ENCODE results near the gene SCYGR1. TPM values are rescaled to one million over a fixed set of nuclear protein-coding genes. Genes with fewer than 3 reads are reported as not detected.
"Not testable (repeated sequence)": the region's sequence is repeated elsewhere in the genome, so short reads cannot be mapped to it uniquely, and the experiment has no call there.

The SCYGR1 gene, protein sequence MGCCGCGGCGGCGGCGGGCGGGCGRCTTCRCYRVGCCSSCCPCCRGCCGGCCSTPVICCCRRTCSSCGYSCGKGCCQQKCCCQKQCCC
- not detected for total RNA-seq

DNA sequence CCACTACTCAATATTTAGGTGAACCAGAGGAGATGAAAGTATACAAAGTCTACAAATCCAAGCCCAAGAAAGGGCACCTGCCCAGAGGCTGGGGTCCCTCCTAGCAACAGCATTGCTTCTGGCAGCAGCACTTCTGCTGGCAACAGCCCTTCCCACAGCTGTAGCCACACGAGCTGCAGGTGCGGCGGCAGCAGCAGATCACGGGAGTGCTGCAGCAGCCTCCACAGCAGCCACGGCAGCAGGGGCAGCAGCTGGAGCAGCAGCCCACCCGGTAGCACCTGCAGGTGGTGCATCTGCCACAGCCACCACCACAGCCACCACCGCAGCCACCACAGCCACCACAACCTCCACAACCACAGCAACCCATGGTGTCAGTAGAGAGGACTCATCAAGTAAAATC lies at the start of gene SCYGR1:
SCYGR1 (minus strand) TSS at position 367 of the 400 bp plus-strand sequence; CDS start at position 367, 0 bp downstream.
- H3K27me3 ChIP-seq (ENCODE audit: insufficient read depth, low read length); H3K4me3 ChIP-seq (ENCODE audit: low read length): not testable (repeated sequence)

DNA sequence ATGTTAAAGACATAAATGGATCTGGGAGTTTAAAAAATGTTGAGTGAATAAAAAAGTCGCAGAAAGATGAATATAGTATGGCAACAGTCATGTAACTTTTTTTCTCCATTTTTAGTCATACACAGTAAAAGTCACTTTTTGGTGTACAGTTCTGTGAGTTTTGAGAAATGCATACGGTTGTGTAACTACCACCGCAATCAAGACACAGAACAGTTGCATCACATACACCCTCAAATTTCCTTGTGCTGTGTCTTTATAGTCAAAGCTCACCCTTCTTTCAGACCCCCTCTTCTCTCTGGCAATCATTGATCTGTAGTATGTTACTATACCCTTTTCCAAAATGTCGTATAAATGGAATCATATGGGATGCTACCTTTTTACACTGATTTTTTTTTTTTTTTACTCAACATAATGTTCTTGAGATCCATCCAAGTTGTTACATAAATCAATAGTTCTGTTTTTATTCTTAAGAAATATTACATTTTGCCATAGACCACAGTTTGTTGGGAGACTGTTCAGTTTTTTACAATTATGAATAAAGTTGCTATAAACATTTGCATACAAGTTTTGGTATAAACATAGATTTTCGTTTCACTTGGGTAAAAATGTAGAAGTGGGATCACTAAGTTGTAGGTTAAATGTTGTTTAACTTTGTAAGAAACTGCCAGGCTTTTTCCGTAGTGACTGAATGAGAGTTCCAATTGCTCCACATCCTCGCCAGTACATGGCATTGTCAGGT lies 48.9 kb upstream of the SCYGR1 start:
- no peak overlapping the region for H3K4me3 ChIP-seq (ENCODE audit: low read length)

More for the DNA sequence above, at the start of gene SCYGR1:
- H3K4me1 ChIP-seq (ENCODE audit: insufficient read depth, low read length) = peaks cover 20% of the 10 kb centered on the region
- not testable (repeated sequence) for H3K9me3 ChIP-seq (ENCODE audit: low read depth, low read length)

GRCh38 chr2:227433171-227433570 lies 45.4 kb upstream of the SCYGR1 start:
- peaks cover 4% of the 10 kb centered on the region for H3K9me3 ChIP-seq (ENCODE audit: low read depth, low read length)
- H3K4me3 ChIP-seq (ENCODE audit: low read length) = no peak overlapping the region
- H3K27me3 ChIP-seq (ENCODE audit: insufficient read depth, low read length) = no peaks in the 10 kb centered on the region
- peaks cover 27% of the 10 kb centered on the region for H3K4me1 ChIP-seq (ENCODE audit: insufficient read depth, low read length)

More for the DNA sequence above, 48.9 kb upstream of the SCYGR1 start:
- Histone ChIP-seq H3K27me3 (ENCODE audit: insufficient read depth, low read length) (no peaks in the 10 kb centered on the region), H3K9me3 (ENCODE audit: low read depth, low read length) (peaks cover 4% of the 10 kb centered on the region), H3K4me1 (ENCODE audit: insufficient read depth, low read length) (peaks cover 16% of the 10 kb centered on the region)

DNA sequence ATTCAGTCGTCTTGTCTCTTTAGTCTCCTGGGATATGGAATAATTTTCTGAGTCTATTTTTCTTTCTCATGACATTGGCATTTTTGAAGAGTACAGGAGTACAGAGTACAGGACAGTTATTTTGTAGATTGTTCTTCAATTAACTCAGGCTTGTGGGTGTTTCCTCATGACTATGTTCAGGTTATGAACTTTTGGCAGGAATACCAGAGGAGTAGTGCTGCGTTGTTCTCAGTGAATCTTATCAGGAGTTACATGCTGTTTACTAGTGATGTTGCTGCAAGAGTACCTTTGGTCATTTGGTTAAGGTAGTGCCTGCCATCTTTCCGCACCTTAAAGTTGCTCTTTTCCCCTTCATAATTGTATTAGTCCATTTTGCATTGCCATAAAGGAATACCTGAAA lies 42.9 kb upstream of the SCYGR1 start:
- peaks cover 4% of the 10 kb centered on the region for H3K9me3 ChIP-seq (ENCODE audit: low read depth, low read length)
- H3K27me3 ChIP-seq (ENCODE audit: insufficient read depth, low read length) = no peaks in the 10 kb centered on the region
- H3K4me1 ChIP-seq (ENCODE audit: insufficient read depth, low read length) = peaks cover 15% of the 10 kb centered on the region
- H3K4me3 ChIP-seq (ENCODE audit: low read length) = no peak overlapping the region

DNA sequence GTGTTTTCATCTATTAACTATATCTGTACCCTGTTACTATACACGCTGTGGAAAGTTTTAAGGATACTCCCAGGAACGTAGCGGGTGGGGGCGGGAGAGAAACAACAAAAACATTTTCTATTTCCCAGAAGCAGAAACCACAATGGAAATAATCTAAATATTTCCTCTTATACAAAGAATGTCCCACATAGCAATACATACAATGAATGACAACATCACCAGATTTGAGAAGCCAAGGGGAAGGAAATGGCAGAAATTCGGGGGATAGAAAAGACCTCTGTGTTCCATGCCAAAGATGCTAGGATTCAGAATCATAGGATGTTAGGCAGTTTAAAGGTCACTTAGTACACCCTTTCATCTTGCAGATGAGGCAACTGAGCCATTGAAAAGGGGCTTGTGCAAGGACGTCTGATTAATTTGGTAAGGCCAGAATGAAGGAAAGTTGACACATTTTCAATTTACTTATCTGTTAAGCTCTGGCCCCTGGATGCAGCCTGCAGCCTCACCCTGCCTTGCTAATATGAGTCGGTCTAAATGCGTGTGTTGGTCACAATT lies 41.1 kb upstream of the SCYGR1 start:
- H3K4me3 ChIP-seq (ENCODE audit: low read length) = no peak overlapping the region
- H3K9me3 ChIP-seq (ENCODE audit: low read depth, low read length) = peaks cover 4% of the 10 kb centered on the region
- no peaks in the 10 kb centered on the region for H3K27me3 ChIP-seq (ENCODE audit: insufficient read depth, low read length)
- H3K4me1 ChIP-seq (ENCODE audit: insufficient read depth, low read length) = peaks cover 11% of the 10 kb centered on the region

GRCh38 chr2:227423656-227424499 lies 36.1 kb upstream of the SCYGR1 start:
- Histone ChIP-seq H3K4me3 (ENCODE audit: low read length) (no peak overlapping the region), H3K27me3 (ENCODE audit: insufficient read depth, low read length) (no peaks in the 10 kb centered on the region), H3K4me1 (ENCODE audit: insufficient read depth, low read length) (no peaks in the 10 kb centered on the region), H3K9me3 (ENCODE audit: low read depth, low read length) (no peaks in the 10 kb centered on the region)

- H3K9me3 ChIP-seq (ENCODE audit: low read depth, low read length) = no peaks in the 10 kb centered on the region
- no peak overlapping the region for H3K4me3 ChIP-seq (ENCODE audit: low read length)
- no peaks in the 10 kb centered on the region for H3K27me3 ChIP-seq (ENCODE audit: insufficient read depth, low read length)
- H3K4me1 ChIP-seq (ENCODE audit: insufficient read depth, low read length) = peaks cover 26% of the 10 kb centered on the region
These were observed 32.6 kb upstream of the SCYGR1 start for GRCh38 chr2:227420087-227421052.

DNA sequence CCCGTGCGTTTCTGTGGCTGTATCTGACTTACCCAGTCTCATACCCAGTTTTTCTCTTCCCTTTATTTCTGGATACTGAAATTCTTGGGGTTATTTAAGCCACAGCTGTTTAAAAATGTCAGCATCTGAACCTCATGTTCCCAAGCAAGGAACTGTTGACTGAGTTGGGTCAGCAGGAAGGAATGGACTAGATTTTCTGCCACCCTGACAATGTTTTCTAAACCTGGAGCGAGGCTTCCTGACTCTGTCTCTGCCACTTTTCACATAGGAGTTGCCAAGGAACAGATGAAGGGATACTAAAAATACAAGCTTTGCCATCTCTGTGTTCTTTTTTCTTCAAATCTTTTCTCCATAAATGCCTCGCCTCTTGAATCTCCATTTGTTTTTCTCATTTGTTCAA lies 29.0 kb upstream of the SCYGR1 start:
- Histone ChIP-seq H3K4me3 (ENCODE audit: low read length) (no peak overlapping the region), H3K4me1 (ENCODE audit: insufficient read depth, low read length) (peaks cover 55% of the 10 kb centered on the region), H3K9me3 (ENCODE audit: low read depth, low read length) (no peaks in the 10 kb centered on the region)

GRCh38 chr2:227415538-227416424 lies 28.0 kb upstream of the SCYGR1 start:
- H3K9me3 ChIP-seq (ENCODE audit: low read depth, low read length) = no peaks in the 10 kb centered on the region
- peaks cover 65% of the 10 kb centered on the region for H3K4me1 ChIP-seq (ENCODE audit: insufficient read depth, low read length)
- no peak overlapping the region for H3K4me3 ChIP-seq (ENCODE audit: low read length)
- no peaks in the 10 kb centered on the region for H3K27me3 ChIP-seq (ENCODE audit: insufficient read depth, low read length)

More for the DNA sequence above, 29.0 kb upstream of the SCYGR1 start:
- no peaks in the 10 kb centered on the region for H3K27me3 ChIP-seq (ENCODE audit: insufficient read depth, low read length)

DNA sequence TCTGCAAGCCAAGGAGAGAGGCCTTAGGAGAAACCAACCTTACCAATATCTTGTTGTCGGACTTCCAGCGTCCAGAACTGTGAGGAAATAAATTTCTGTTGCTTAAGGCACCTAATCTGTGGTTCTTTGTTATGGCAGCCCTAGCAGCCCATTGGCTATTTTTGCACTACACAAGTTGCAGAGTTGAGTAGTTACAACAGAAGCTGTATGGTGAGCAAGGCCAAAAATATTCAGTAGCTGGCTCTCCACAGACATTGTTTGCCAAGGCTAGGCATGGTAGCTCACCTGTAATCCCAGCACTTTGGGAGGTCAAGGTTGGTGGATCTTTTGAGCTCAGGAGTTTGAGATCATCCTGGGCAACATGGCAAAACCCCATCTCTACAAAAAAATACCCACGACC lies 27.1 kb upstream of the SCYGR1 start:
- H3K4me3 ChIP-seq (ENCODE audit: low read length) = no peak overlapping the region
- H3K4me1 ChIP-seq (ENCODE audit: insufficient read depth, low read length) = peaks cover 74% of the 10 kb centered on the region
- H3K27me3 ChIP-seq (ENCODE audit: insufficient read depth, low read length) = no peaks in the 10 kb centered on the region
- H3K9me3 ChIP-seq (ENCODE audit: low read depth, low read length) = no peaks in the 10 kb centered on the region

DNA sequence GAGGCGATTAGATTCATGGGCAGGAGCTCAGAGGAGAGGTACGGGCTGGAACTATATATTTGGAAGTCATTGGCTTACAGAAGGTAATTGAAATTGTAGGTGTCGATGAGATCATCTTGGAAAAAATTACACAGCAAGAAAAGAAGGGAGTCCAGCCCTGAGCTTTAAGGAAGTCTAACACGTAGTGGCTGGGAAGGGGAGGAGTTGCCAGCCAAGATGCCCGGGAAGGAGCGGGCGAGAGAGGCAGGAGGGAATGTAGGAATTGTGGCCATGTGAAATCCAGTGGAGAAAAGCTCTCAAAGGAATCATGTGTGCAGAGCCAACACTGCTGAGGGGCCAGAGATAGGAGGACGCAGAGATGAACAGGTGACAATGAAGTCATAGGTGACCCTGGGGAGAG lies 25.6 kb upstream of the SCYGR1 start:
- Histone ChIP-seq H3K9me3 (ENCODE audit: low read depth, low read length) (no peaks in the 10 kb centered on the region), H3K27me3 (ENCODE audit: insufficient read depth, low read length) (no peaks in the 10 kb centered on the region), H3K4me3 (ENCODE audit: low read length) (no peak overlapping the region), H3K4me1 (ENCODE audit: insufficient read depth, low read length) (peaks cover 82% of the 10 kb centered on the region)

DNA sequence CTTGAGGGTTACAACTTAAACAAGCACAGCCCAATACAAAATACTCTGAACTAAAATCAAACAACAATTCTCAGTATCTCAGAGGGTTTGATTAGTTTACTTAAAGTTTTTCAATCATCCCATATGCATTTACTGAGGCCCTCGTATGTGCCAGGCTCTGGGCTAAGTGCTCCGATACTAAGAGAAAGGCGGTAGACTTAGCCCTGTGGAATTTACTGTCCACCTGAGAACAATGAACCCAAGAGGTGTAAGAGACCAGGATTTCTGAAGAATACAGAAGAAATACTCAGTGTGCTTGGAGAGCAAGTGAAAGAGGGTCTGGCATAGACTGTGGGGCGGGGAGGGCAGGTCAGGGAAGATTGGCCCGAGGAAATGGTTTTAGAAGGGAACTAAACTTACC lies 25.1 kb upstream of the SCYGR1 start:
- peaks cover 86% of the 10 kb centered on the region for H3K4me1 ChIP-seq (ENCODE audit: insufficient read depth, low read length)
- H3K9me3 ChIP-seq (ENCODE audit: low read depth, low read length) = no peaks in the 10 kb centered on the region
- no peak overlapping the region for H3K4me3 ChIP-seq (ENCODE audit: low read length)

GRCh38 chr2:227411990-227412350 lies 24.2 kb upstream of the SCYGR1 start:
- Histone ChIP-seq H3K4me1 (ENCODE audit: insufficient read depth, low read length) (peaks cover 86% of the 10 kb centered on the region), H3K27me3 (ENCODE audit: insufficient read depth, low read length) (no peaks in the 10 kb centered on the region), H3K9me3 (ENCODE audit: low read depth, low read length) (no peaks in the 10 kb centered on the region), H3K4me3 (ENCODE audit: low read length) (no peak overlapping the region)

More for the DNA sequence above, 25.1 kb upstream of the SCYGR1 start:
- no peaks in the 10 kb centered on the region for H3K27me3 ChIP-seq (ENCODE audit: insufficient read depth, low read length)
